MCF 10A (cell line): Measurements from ENCODE around the gene CDHR2. TPM values are rescaled to one million over a fixed set of nuclear protein-coding genes. Genes with fewer than 3 reads are reported as not detected.

ENCODE experiments used
- BruUV-seq: library from RNA; stranded (reverse); fragments of 400-500 nt; replicated peaks from 2 replicates; lab custom pipeline; 2021; lab: Mats Ljungman, UMichigan
- CTCF ChIA-PET: fragments of 300-600 bp; sonication (Branson Sonifier 250); formaldehyde crosslinking; extraction: SDS; loops from one replicate; lab custom pipeline; 2021; ENCODE audit warnings: antibody characterized with exemption, inconsistent platforms; lab: Yijun Ruan, JAX
- POLR2A ChIA-PET: fragments of 300-600, 350-650 bp; sonication (Branson Sonifier 250); formaldehyde crosslinking; extraction: SDS; loops from one replicate; lab custom pipeline; 2020; ENCODE audit warnings: antibody characterized with exemption, inconsistent platforms; lab: Yijun Ruan, JAX
- DNase-seq: peaks from one replicate; pipeline ENCODE4 v3.0.0-alpha.2; 2018; ENCODE audit not compliant: unreplicated experiment
- H3K27ac Mint-ChIP-seq: one replicate; pipeline ENCODE4 v1.8.0; 2022; ENCODE audit warnings: mild to moderate bottlenecking, low read depth, mixed read lengths; ENCODE audit not compliant: unreplicated experiment
- H3K27me3 Mint-ChIP-seq: one replicate; pipeline ENCODE4 v1.8.0; 2022; ENCODE audit warnings: mixed read lengths; ENCODE audit not compliant: insufficient read depth, unreplicated experiment
- H3K36me3 Mint-ChIP-seq: one replicate; pipeline ENCODE4 v1.8.0; 2022; ENCODE audit warnings: mild to moderate bottlenecking, moderate library complexity, mixed read lengths; ENCODE audit not compliant: insufficient read depth, unreplicated experiment
- H3K4me1 Mint-ChIP-seq: one replicate; pipeline ENCODE4 v1.8.0; 2022; ENCODE audit warnings: mixed read lengths; ENCODE audit not compliant: insufficient read depth, unreplicated experiment
- H3K4me3 Mint-ChIP-seq: one replicate; pipeline ENCODE4 v1.8.0; 2022; ENCODE audit warnings: mild to moderate bottlenecking, moderate library complexity, mixed read lengths; ENCODE audit not compliant: unreplicated experiment
- H3K9me3 Mint-ChIP-seq: one replicate; pipeline ENCODE4 v1.8.0; 2022; ENCODE audit warnings: mixed read lengths; ENCODE audit not compliant: unreplicated experiment
- intact Hi-C: fragments of 100-400 bp; cut with micrococcal nuclease; formaldehyde crosslinking; loops from 2 replicates; pipeline ENCODE4 v1.14.1; 2022
- total RNA-seq: library from RNA; stranded (reverse); gene quantifications from 2 replicates; pipeline ENCODE4 v1.2.3, GENCODE V29; 2022
- TF ChIP-seq, protein P1 (sequence below): fragments of 200-600 bp; IDR thresholded peaks from one replicate; pipeline ENCODE4 v1.8.0; 2022; ENCODE audit warnings: antibody characterized with exemption, mild to moderate bottlenecking; ENCODE audit not compliant: unreplicated experiment

CDHR2 gene
- total RNA-seq, 1 experiment from 2014 or later = 0.09 TPM

DNA sequence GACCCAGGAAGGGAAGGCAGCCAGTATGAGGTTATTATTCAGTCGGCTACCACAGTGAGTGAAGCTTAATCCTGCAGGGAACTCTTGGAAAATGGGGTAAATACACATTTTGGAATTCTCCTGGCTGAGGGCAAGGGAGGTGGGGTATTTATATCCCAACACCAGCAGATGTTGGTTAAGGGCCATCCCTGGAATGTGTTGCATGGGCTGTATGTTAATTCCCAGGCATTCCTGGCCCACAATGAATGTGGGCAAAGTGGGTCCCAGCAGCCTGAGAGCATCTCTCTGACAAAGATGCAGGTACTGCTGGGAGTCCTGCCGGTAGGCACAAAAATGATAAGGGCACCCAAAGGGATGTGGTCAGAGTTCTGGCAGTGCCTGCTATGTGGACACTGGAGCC lies 63.7 kb downstream of the CDHR2 start:
- no peak overlapping the region for H3K4me3 Mint-ChIP-seq
- TF ChIP-seq, protein P1, sequence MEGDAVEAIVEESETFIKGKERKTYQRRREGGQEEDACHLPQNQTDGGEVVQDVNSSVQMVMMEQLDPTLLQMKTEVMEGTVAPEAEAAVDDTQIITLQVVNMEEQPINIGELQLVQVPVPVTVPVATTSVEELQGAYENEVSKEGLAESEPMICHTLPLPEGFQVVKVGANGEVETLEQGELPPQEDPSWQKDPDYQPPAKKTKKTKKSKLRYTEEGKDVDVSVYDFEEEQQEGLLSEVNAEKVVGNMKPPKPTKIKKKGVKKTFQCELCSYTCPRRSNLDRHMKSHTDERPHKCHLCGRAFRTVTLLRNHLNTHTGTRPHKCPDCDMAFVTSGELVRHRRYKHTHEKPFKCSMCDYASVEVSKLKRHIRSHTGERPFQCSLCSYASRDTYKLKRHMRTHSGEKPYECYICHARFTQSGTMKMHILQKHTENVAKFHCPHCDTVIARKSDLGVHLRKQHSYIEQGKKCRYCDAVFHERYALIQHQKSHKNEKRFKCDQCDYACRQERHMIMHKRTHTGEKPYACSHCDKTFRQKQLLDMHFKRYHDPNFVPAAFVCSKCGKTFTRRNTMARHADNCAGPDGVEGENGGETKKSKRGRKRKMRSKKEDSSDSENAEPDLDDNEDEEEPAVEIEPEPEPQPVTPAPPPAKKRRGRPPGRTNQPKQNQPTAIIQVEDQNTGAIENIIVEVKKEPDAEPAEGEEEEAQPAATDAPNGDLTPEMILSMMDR = no peak
- POLR2A ChIA-PET = interaction anchor here (1.3 to 1.9 kb wide), 2 partner anchors 34 to 76 kb away, joined by 8 read pairs; partner anchors contain the start of genes RNF44 and TSPAN17

DNA sequence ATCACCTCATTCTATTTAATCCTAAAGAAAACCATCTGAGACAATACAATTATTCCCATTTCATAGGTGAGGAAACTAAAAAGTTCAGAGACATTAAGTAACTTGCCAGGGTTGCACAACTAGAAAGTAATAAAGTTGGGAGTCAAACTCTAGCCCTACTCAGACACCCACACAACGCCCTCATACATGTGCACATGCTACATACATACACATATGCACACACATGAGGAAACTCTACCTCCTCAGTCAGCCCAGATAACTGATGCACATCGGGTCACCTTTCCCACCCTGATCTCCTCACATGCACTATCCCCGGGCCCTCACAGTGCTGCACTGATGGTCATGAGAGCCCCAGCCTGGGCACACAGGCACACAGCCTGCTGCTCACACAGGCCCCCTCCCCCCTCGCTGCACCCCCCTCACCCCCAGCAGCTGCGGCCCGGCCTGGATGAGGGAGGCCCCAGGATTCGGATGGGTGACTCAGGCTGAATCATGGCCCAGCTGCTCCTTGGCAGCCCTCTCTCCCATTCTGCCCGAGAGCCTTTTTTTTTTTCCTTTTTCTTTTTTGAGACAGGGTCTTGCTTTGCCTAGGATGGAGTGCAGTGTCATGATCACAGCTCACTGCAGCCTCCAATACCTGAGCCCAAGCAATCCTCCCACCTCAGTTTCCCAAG lies 65.8 kb downstream of the CDHR2 start:
- BruUV-seq = no TSS peak
- Mint-ChIP-seq H3K36me3 (no peaks in the 10 kb centered on the region), H3K27me3 (peaks cover 28% of the 10 kb centered on the region), H3K4me3 (no peak overlapping the region), H3K4me1 (peaks cover 29% of the 10 kb centered on the region), H3K27ac (no peak overlapping the region), H3K9me3 (no peaks in the 10 kb centered on the region)
- TF ChIP-seq, protein P1 = no peak
- peak; percentile 82 for DNase-seq
- ChIA-PET CTCF (interaction anchor here (1.5 kb wide), 1 partner anchor 32 kb away, joined by 3 read pairs; the partner anchor contains the start of gene TSPAN17), POLR2A (interaction anchor here (0.6 to 1.9 kb wide), 3 partner anchors 24 to 816 kb away, joined by 3 to 8 read pairs (median 3); partner anchors contain the start of gene TSPAN17)
- intact Hi-C loops = no loop called here

More for the DNA sequence above, 63.7 kb downstream of the CDHR2 start:
- no TSS peak for BruUV-seq
- peaks cover 19% of the 10 kb centered on the region for H3K27me3 Mint-ChIP-seq
- H3K36me3 Mint-ChIP-seq = no peaks in the 10 kb centered on the region
- H3K9me3 Mint-ChIP-seq = no peaks in the 10 kb centered on the region
- peaks cover 36% of the 10 kb centered on the region for H3K4me1 Mint-ChIP-seq
- CTCF ChIA-PET = interaction anchor here (0.6 to 1.7 kb wide), 2 partner anchors 48 to 154 kb away, joined by 3 to 5 read pairs; no protein-coding TSS in a partner anchor
- no peak overlapping the region for H3K27ac Mint-ChIP-seq
- intact Hi-C loops = no loop called here
- DNase-seq = no peak

DNA sequence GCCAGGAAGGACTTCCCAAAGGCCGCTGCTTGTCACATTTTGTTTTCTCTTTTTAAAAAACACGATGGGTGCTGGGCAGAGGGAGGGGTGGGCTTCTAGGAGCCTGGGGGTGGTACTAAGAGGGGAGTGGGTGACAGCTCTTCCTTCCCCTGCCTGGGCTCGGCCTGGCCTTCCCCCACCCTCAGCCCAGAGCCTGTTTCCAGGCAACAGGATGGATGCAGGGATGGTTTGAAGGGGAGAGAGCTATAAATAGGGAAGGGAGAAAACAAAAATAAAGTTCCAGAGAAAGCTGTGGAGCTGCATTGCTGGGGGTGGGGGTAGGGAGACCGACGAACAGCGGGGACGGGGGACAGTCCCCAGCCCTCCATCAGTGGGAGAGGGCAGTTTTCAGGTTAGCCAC lies 67.4 kb downstream of the CDHR2 start:
- Mint-ChIP-seq H3K27ac (no peak overlapping the region), H3K4me3 (no peak overlapping the region), H3K36me3 (no peaks in the 10 kb centered on the region), H3K27me3 (peaks cover 39% of the 10 kb centered on the region), H3K9me3 (no peaks in the 10 kb centered on the region), H3K4me1 (peaks cover 27% of the 10 kb centered on the region)
- intact Hi-C loops = no loop called here
- ChIA-PET POLR2A (interaction anchor here (0.7 kb wide), 1 partner anchor 43 kb away, joined by 3 read pairs; no protein-coding TSS in a partner anchor), CTCF (interaction anchor here (0.6 to 1.0 kb wide), 2 partner anchors 41 to 73 kb away, joined by 3 read pairs; no protein-coding TSS in a partner anchor)
- no TSS peak for BruUV-seq
- DNase-seq = no peak
- TF ChIP-seq, protein P1 = no peak

DNA sequence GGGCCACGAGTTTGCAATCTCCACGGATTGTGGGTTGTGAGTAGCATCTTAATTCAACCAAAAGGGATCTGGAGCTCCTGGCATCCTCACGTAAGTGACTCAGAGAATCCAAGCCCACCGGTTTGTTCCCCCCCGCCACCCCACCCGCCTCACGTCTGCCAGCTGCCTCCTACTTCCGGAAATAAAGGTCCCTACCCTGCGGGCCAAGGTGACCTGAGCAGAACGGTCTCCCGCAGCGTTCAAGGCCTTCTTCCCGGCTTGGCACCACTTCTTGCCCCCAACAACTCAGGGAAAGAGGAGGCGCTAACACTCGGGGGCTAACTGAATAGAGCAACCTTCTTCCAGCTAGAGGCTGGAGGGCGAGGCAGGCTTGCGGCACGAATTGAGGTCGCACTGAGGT lies 69.6 kb downstream of the CDHR2 start:
- H3K9me3 Mint-ChIP-seq = no peaks in the 10 kb centered on the region
- no peak overlapping the region for H3K4me3 Mint-ChIP-seq
- no peak for DNase-seq
- TF ChIP-seq, protein P1 = no peak
- H3K27me3 Mint-ChIP-seq = peaks cover 39% of the 10 kb centered on the region
- no peaks in the 10 kb centered on the region for H3K36me3 Mint-ChIP-seq
- CTCF ChIA-PET = interaction anchor here (0.9 kb wide), 1 partner anchor 76 kb away, joined by 3 read pairs; no protein-coding TSS in a partner anchor
- POLR2A ChIA-PET = no interaction called here
- intact Hi-C loops = no loop called here
- H3K4me1 Mint-ChIP-seq = peaks cover 20% of the 10 kb centered on the region
- H3K27ac Mint-ChIP-seq = no peak overlapping the region
- no TSS peak for BruUV-seq
